HG02798 (cell line): ENCODE measurements around the gene ZMAT2.
"Not testable (repeated sequence)": the region's sequence is repeated elsewhere in the genome, so short reads cannot be mapped to it uniquely, and the experiment has no call there.

Experiments used
- ATAC-seq: cut with Tn5 transposase; IDR thresholded peaks from one replicate; pipeline ENCODE4 v1.9.1; 2021; ENCODE audit warnings: mild to moderate bottlenecking; ENCODE audit not compliant: unreplicated experiment, poor library complexity

Gene ZMAT2

GRCh38 chr5:140707812-140708211 lies 7.6 kb downstream of the ZMAT2 start:
- no peak for ATAC-seq

- not testable (repeated sequence) for ATAC-seq
These were observed 8.5 kb downstream of the ZMAT2 start for GRCh38 chr5:140708787-140709186.

GRCh38 chr5:140710899-140711552 lies 10.8 kb downstream of the ZMAT2 start:
- peak; percentile 93 for ATAC-seq

- no peak for ATAC-seq
These were observed 11.5 kb downstream of the ZMAT2 start for GRCh38 chr5:140711794-140712193.

- no peak for ATAC-seq
These were observed 13.4 kb downstream of the ZMAT2 start for GRCh38 chr5:140713562-140714094.

GRCh38 chr5:140716238-140716637 lies 16.0 kb downstream of the ZMAT2 start:
- not testable (repeated sequence) for ATAC-seq

GRCh38 chr5:140718266-140718592 lies 18.0 kb downstream of the ZMAT2 start:
- no peak for ATAC-seq

GRCh38 chr5:140720738-140721137 lies 20.5 kb downstream of the ZMAT2 start:
- ATAC-seq: not testable (repeated sequence)

- not testable (repeated sequence) for ATAC-seq
These were observed 21.1 kb downstream of the ZMAT2 start for GRCh38 chr5:140721395-140721794.

GRCh38 chr5:140725799-140726471 lies 25.7 kb downstream of the ZMAT2 start:
- ATAC-seq: peak; percentile 95

- no peak for ATAC-seq
These were observed 32.9 kb downstream of the ZMAT2 start for GRCh38 chr5:140733098-140733497.

- ATAC-seq: no peak
These were observed 34.1 kb downstream of the ZMAT2 start for GRCh38 chr5:140734354-140734753.

GRCh38 chr5:140737486-140737885 lies 37.2 kb downstream of the ZMAT2 start:
- ATAC-seq: no peak

- no peak for ATAC-seq
These were observed 41.7 kb downstream of the ZMAT2 start for GRCh38 chr5:140741967-140742366.

GRCh38 chr5:140753561-140753960 lies 53.3 kb downstream of the ZMAT2 start:
- ATAC-seq: no peak
